Stimulated activated CD8-positive, alpha-beta memory T cell treated with anti-CD3 and anti-CD28 coated beads, Interleukin-12 subunit alpha, Interleukin-12 subunit beta, amount 100 ng/mL, for 24 hours (primary cell): ENCODE data around the gene CMPK2.
"Not testable (repeated sequence)": the region's sequence is repeated elsewhere in the genome, so short reads cannot be mapped to it uniquely, and the experiment has no call there.

Experiments used
- DNase-seq: peaks from one replicate; pipeline ENCODE4 v3.0.0-alpha.2; 2020; ENCODE audit errors: extremely low read depth

CMPK2 gene

DNA sequence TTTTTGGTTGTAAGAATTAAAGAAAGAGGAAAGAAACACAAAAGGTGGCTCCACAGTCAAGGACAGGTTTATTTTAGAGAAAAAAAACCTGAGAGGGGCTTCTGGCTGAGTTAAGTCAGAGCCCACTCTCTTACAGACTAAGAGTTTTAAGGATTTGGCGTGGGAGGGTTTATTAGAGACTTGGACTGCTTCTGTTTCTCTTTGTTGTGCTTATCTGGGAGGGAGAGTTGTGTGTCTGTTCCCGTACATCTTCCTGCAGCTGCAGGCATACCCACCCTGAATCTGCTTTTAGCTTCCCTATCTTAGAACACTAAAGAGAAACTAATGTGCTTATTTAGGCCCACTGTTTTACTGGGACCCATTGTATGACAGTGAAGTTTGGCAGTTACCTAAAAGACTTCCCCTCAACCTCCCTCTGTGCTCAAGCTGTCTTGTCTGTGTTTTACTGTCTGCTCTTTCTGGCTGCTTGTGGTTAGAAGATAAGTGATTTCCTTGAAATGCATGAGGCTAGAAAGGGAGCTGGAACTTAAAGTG lies 14.6 kb upstream of the CMPK2 start:
- no peak for DNase-seq

DNA sequence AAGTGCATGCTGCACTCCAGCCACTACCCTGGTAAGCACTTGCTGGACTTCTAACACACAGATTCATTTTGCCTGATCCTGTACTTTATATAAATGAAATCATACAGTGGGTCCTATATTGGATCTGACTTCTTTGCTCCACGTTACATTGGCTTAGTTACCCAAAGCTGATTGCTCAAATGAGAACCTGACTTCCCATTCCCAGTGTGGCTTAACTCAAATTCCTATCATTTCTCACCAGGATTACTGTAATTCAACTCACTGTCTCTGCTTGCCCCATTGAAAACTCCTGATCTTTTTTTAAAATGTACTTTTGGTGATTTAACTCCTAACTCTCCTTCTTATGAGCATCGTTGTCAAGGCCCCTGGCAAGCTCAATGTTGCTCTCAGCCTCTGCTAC lies 13.3 kb upstream of the CMPK2 start:
- no peak for DNase-seq

DNA sequence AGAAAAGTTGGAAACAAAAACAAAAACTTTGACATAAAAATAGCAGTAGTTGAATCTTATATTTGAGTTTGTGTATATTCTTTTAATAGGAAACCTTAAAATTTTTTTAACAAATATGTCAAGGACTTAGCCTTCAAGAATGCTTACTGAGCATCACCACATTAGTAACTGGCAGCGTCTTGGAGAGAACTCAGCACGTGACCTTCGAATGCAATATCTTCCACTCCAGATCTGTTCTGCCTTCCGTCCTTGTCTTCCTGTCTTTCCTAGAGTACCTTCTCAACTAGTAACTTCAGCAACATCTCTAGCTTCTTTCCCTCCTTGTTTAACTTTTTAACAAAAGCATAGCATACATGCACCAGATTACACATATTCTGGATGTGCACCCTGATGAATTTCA lies 12.8 kb upstream of the CMPK2 start:
- no peak for DNase-seq

DNA sequence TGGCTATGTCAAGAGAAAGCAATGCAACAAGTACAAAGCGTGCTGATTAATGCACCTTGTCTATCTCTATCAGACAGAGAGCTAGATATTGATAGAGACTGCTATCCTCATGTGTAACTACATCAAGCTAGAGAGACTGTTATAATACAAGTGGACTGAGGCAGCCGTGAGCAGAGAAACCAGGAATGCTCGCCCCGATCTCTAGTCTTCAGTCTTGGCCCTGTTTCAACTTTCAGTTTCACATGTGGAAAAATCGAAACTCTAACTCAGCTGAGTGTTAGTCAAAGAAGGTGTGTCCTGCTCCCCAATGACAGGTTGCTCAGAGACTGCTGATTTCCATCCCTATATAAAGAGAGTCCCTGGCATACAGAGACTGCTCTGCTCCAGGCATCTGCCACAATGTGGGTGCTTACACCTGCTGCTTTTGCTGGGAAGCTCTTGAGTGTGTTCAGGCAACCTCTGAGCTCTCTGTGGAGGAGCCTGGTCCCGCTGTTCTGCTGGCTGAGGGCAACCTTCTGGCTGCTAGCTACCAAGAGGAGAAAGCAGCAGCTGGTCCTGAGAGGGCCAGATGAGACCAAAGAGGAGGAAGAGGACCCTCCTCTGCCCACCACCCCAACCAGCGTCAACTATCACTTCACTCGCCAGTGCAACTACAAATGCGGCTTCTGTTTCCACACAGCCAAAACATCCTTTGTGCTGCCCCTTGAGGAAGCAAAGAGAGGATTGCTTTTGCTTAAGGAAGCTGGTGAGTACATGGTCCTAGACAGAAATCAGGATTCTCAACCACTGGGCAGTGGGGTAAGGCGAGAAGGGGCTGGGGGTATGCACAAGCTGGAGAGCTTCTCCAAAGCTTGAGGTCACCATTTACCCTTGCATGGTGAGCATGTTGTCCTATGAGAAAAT lies 11.9 kb upstream of the CMPK2 start, which contains the start of gene RSAD2:
Gene RSAD2 (plus strand): TSS at position 376 of the 903 bp plus-strand sequence. CDS start 24 bp downstream, at position 400.
- no peak for DNase-seq

DNA sequence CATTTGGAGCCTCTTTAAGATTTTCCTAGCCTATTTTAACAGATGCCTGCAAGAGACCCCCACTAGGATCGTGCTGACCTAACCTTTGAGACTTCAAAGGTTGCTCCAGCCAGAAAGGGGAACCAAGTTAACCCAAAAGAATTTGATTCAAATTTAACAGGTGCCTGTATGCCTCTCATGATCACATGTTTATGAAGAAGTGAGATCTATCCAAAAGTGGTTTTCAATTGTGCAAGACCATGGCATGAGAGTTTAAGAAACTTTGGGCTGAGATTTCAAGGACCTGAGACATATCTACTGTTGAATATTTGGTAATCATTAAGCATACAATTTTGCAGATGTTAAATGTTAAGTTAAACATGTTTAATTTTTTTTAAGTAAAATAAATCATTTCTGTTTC lies 10.6 kb upstream of the CMPK2 start:
- no peak for DNase-seq

DNA sequence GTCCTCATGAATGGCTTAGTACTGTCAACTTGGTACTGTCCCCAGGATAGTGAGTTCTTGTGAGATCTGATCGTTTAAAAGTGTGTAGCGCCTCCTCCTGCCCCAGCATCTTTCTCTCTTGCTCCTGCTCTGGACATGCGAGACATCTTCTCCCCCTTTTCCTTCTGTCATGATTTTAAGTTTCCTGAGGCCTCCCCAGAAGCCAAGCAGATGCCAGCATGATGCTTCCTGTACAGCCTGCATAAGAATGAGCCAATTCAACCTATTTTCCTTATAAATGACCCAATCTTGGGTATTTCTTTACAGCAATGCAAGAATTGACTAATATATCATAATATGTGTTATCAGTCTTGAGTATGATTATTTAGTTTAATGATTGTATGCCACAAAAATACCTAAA lies 8.3 kb upstream of the CMPK2 start:
- DNase-seq = no peak

DNA sequence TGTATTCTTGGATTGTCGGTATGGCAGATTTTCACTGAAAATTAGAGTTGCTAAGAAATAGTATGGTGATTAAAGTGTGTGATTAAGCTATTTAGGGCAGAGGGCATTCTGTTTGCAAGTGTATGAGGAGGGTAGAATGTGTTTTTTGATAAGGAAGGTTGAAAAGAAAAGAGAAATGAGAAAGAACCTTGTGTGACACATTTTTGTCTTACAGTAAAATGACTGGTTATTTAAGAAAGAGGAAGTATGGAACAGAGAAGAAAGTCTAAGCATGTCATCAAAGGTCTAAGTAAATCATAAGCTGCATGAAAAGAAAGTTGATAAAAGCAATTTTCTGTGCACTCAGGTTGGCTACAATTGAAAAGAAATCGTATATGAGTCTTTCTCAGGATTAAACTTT lies 6.7 kb upstream of the CMPK2 start:
- no peak for DNase-seq

DNA sequence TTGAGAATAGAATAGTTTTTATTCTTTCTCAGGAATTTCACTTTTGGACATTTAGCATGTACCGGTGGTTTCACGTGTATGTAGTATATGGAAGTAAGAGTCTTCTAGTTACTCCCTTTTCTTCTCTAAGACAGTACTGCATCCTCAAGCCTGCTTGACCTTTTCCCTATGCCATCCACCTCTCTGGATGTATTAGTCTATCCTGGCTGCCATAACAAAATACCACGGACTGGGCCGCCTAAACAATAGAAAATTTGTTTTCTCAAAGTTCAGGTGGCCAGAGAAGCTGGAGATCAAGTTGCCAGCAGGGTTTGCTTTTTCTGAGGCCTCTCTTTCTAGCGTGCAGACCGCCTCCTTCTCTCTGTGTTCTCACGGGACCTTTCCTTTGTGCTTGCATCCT lies 1.3 kb upstream of the CMPK2 start:
- DNase-seq = no peak

DNA sequence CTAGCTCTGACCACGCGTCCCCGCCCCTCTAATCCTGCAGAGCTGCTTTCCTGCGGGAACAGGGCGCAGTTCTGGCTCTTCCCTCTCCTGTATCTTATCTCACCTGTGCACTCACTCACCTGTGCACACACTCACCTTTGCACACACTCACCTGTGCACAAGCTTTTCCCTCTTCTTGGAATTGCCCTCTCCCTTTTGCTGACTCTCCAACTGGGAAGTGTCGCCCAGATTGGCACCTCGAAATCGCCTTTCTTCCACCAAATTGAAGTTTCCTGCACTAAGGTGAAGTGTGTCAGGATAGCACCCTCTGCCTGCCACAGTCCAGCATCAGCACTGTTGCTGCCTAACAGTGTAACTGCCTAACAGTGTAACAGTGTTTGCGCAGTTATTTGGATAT lies 566 bp upstream of the CMPK2 start:
- no peak for DNase-seq

DNA sequence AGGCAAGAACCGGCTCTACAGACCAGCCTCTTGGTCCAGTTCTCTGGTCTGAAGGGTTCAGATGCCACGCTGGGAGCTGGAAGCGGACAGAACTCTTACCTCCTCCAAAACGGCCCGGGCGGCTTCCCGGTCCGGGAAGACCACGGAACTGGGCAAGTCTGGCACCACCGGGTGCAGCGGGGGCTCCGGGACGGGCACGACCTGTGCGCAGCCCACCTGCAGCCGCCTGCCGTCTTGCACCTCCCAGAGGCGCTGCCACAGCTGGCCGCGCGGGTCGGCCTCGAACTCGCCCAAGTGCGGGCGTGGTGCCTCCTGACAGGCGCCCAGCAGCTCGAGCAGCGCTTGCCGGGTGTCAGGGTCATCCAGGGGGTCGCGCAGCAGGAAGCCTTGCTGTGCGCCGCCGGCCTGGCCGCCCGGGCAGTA lies 773 bp downstream of the CMPK2 start:
- no peak for DNase-seq

DNA sequence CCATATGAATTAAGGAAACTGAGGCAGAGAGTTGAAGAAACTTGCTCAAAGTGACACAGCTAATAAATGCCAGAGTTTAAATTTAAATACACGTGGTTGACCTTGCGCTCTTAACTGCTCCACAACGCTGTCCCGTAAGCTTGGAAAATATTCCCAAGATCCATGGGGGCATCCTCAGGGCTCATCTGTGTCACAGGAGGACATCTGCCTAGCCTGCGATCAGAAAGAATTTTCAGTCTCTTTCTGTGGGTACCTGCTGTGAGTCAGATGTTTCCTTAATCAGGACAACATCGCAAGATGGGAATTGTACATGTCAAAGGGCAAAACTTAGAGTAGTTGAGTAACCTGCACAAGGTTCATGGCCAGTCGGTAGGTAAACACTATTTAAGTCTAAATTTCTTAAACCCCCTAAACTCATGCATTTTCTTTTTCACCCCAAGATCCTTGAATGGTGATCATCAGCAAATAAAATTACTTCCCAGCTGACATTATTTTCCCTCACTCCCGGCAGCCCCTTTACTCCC lies 1.4 kb downstream of the CMPK2 start:
- no peak for DNase-seq

DNA sequence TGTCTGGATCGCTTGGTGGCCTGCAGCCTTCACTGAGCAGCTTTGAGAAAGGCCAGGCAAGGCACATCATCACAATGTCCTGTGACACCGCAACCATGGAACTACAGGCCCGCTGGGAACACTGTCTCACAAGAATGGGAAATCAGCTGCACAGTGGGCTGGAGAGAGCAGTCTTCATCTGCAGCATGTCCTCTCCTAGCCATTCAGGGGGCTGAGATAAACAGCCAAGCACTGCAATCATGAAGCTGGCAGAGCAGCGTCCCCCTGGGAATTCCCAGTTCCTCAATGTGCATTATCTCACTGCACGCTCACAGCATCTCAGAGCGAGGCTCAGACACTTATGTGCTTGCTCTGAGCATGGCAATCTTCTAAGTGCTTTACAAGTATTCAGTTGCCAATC lies 1.9 kb downstream of the CMPK2 start:
- no peak for DNase-seq

DNA sequence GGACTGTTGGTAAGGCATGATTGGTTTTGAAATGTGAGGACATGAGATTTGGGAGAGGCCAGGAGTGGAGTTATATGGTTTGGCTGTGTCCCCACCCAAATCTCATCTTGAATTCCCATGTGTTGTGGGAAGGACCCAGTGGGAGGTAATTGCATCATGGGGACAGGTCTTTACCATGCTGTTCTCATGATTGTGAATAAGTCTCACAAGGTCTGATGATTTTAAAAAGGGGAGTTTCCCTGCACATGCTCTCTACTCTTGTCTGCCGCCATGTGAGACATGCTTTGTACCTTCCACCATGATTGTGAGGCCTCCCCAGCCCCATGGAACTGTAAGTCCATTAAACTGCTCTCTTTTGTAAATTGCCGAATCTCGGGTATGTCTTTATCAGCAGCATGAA lies 5.4 kb downstream of the CMPK2 start:
- DNase-seq = no peak

DNA sequence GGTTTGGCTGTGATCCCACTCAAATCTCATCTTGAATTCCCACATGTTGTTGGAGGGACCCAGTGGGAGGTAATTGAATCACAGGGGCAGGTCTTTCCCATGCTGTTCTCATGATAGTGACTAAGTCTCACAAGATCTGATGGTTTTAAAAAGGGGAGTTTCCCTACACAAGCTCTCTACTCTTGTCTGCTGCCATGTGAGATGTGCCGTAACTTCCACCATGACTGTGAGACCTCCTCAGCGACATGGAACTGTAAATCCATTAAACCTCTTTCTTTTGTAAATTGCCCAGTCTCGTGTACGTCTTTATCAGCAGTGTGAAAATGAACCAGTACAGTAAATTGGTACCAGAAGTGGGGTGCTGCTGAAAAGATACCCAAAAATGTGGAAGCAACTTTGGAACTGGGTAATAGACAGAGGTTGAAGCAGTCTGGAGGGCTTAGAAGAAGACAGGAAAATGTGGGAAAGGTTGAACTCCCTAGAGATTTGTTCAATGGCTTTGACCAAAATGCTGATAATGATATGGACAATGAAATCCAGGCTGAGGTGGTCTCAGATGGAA lies 7.2 kb downstream of the CMPK2 start:
- DNase-seq = not testable (repeated sequence)

DNA sequence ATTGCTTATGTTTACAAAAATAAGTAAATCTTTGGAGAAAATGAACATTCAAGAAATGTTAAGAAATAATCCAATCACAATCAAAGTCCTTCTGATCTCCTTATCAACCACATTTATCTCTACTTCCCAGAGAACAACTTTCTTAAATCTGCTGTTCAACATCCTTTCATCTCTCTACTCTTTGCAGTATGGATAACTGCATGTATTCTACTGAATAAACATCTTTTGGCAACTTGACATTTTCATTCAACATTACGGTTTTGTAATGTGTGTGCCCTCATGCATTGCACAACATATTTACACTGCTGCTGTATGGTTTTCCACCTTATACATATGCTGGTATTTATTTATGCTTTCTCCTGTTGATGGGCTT lies 9.2 kb downstream of the CMPK2 start:
- DNase-seq = no peak

DNA sequence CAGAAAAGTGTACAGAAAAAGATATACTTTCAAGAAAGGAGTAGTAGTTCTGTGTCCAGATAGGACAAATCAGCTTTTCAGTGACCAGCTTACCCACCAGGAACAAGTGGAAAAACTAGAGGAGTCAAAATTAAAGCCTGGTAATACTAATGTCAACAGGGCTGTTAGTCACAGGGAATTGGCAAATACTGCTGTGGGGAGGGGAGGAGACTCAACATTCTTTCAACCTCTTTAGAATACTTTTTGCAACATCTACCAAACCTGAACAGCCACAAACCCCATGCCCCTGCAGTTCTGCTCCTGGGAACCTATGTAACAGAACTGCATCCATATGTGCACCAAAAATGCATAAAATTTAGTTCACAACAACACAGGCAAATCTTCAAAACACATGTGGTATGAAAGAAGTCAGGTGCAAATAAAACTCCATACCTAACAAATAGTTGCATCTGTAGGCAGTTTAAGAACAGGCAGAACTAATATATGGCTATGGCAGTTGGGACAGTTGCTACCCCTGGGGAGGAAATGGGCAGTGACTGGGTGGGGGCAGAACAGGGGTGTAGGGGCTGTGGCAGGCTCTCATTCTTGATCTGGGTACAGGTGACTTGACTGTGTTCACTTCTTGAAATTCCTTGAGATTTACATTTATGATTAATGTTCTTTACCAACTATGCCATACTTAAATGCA lies 9.7 kb downstream of the CMPK2 start:
- DNase-seq = no peak

DNA sequence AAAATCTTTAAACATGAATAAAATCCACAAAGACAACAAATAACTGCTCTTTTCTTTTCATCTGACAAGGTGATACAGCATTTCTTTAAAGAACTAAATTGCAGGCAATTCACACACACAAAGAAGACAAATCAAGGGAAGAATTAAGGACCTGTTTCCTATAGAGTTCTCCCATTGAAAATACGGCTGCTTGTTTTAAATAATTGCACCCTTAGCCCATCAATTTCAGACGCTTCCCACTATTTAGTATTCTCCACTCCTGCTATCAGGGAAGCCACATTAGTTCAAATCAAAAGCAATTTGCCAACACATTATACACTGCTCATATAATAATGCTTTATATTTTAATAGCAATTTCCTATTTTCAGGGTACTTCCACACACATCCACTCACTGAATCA lies 11.3 kb downstream of the CMPK2 start:
- DNase-seq = no peak

DNA sequence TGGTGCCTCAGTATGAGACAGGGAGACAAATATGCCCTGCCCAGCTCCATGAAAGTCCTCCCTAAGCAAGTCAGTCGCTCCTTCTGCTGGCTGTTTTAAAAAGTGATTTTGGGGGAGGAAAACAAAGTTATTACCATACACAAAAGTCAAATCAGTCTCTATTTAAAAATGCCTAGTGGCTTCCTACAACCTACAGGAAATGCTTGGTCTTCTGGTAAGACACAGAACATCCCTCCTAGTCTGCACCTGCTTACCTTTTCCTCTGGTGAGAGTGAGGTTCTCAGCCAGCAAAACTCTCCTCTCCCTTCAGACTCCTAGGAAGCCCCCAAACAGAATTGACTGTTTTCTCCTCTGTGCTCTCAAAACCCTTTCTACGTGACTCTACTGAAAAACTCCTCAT lies 13.5 kb downstream of the CMPK2 start:
- DNase-seq = no peak

DNA sequence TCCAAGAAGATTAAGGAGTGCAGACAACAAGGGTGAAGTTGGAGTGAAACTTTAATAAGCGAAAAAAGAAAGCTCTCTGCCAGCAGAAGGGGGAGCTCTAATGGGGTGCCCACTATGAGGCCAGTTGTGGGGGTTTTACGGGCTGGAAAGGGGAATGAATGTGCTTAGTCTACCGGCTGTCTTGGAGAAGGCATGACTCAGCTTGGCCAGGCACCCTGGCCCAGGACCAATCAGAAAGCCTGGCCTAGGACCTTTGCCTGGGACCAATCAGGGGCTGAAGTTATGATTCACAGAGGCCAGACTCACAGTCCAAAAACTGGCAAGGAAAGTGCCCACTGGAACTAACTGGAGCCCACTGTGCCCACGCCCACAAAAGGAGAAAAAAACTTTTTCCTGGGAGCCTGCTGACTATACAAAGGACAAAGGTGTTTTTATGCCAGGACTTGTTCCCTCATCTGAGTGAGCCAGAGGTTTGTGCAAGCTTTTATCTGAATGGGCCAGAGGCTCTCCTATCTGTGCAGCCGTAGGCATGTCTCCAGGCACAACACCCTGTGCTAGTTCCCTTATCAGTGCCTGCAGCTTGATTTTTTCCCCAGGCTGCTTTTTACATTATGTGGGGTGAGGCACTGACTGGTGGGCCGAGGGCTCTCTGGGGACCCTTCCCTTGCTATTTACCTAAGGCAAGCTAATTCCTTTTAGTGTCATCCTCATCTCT lies 18.6 kb downstream of the CMPK2 start:
- no peak for DNase-seq

DNA sequence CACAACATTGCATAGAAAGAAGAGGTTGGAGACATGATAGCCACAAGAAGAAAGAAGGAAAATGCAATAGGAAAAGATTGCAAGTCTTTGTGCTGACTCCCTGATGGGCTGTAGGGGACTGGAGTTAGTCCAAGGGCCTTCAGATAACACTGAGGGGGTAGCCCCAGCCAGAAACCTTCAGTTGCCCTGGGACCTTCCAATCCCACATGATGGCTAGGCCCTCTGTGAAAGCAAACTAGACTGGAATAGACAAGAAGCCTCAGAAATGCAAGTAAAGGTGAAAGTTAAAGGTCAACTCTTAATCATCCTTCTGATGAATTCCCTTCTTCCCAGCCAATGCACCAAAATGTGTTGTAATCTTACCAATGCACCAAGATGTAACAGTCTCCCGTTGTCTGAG lies 19.2 kb downstream of the CMPK2 start:
- DNase-seq = no peak

DNA sequence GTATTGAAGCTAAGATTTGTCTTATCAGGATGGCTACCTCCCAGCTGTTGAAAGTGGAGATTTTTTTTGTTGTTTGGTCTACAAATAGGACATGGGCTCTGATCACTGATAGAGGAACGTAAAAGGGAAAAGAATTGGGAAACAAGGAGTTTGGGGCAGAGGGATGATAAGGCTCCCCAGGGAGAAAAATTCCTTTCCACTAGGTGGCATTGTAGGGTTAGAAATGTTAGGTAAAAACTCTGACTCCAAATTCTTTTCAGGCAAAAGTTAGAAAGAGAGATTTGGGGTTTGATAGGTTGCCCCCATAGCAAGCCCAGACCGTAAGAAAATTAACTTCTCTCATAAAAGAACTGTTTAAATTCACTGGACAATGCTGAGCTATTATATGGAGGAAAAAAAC lies 19.8 kb downstream of the CMPK2 start:
- no peak for DNase-seq

DNA sequence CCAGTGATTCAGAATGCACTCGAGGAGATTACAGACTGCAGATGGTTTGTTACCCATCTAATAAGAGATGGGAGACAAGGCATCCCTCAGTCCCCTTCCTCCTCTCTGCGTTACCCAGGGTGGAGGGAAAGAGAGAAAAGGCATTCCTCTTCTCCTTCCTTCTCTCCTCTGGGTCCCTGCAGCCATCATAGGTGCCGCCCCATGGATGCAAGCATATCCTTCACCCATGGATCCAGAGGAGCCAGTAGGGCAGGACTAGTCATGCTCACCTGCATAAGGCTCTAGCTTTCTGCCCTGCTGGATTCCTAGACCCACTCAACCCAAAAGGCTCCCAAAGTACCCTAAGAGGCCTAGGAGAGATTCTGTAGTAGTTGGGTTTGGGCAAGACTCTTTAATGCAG lies 20.4 kb downstream of the CMPK2 start:
- no peak for DNase-seq
